B cell (primary cell): ENCODE data around the gene ACTBL2. TPM values are rescaled to one million over a fixed set of nuclear protein-coding genes. Genes with fewer than 3 reads are reported as not detected.
"Not testable (repeated sequence)": the region's sequence is repeated elsewhere in the genome, so short reads cannot be mapped to it uniquely, and the experiment has no call there.

ENCODE experiments used
- ATAC-seq: fragments of 200-7000 bp; cut with Tn5 transposase; one replicate; pipeline ENCODE4 v1.10.0; 2021; ENCODE audit warnings: low read depth, mild to moderate bottlenecking, moderate number of reproducible peaks, moderate library complexity
- CTCF ChIA-PET: fragments of 350-600 bp; sonication (Branson Sonifier 250); formaldehyde crosslinking; loops from one replicate; lab custom pipeline; 2021; ENCODE audit warnings: antibody characterized with exemption, inconsistent platforms; lab: Charles Lee
- POLR2A ChIA-PET: fragments of 350-600 bp; sonication (Branson Sonifier 250); formaldehyde crosslinking; loops from one replicate; lab custom pipeline; 2021; ENCODE audit warnings: antibody characterized with exemption; lab: Charles Lee
- DNase-seq: peaks from one replicate; pipeline ENCODE4 v3.0.0; 2013
- H2AFZ ChIP-seq: 2 replicates; pipeline ENCODE4 v1.6.1; 2012; ENCODE audit warnings: mild to moderate bottlenecking, low read depth, low read length; ENCODE audit not compliant: insufficient read depth, poor library complexity, severe bottlenecking
- H3K27ac ChIP-seq, 2 donors: 1 replicate in 1 of 2; 2 replicates in 1 of 2; pipeline ENCODE4 v1.5.1; 2012 to 2013; ENCODE audit warnings: low read length in 2 of 2, mild to moderate bottlenecking in 2 of 2, moderate library complexity in 1 of 2
- H3K27me3 ChIP-seq, 4 experiments: fragments of 200-600 bp in 1 of 4; sonication (generic) in 1 of 4; replicated peaks in 1 of 4; 1 replicate in 2 of 4; 2 replicates in 2 of 4; pipeline versions ENCODE4 v1.6.1 to v1.7.0; 2013 to 2016; ENCODE audit warnings: low read length in 3 of 4, mild to moderate bottlenecking in 2 of 4, mixed read lengths in 1 of 4, moderate library complexity in 1 of 4; ENCODE audit not compliant: insufficient read depth in 4 of 4, control insufficient read depth in 3 of 4; ENCODE audit errors: control extremely low read depth in 1 of 4
- H3K36me3 ChIP-seq, 2 experiments: replicated peaks in 1 of 2; 1 replicate in 1 of 2; 2 replicates in 1 of 2; pipeline versions ENCODE4 v1.6.1 to v1.7.1; 2013; ENCODE audit warnings: low read length in 1 of 2; ENCODE audit not compliant: insufficient read depth in 2 of 2, control insufficient read depth in 1 of 2; ENCODE audit errors: control extremely low read depth in 1 of 2, extremely low read depth in 1 of 2
- H3K4me1 ChIP-seq, 2 donors: fragments of 200-600 bp in 1 of 2; sonication (generic) in 1 of 2; 1 replicate in 1 of 2; 2 replicates in 1 of 2; pipeline versions ENCODE4 v1.5.1 to v1.6.1; 2013 to 2017; ENCODE audit warnings: low read length in 2 of 2; ENCODE audit not compliant: control insufficient read depth in 2 of 2, insufficient read depth in 2 of 2
- H3K4me2 ChIP-seq: replicated peaks from 2 replicates; pipeline ENCODE3; 2012; ENCODE audit warnings: mild to moderate bottlenecking, low read depth, low read length; ENCODE audit not compliant: poor library complexity, severe bottlenecking
- H3K4me3 ChIP-seq, 5 experiments: fragments of 200-600 bp in 1 of 5; sonication (generic) in 1 of 5; 1 replicate in 3 of 5; 2 replicates in 2 of 5; pipeline versions ENCODE4 v1.5.1 to v1.7.0; 2011 to 2016; ENCODE audit warnings: low read length in 4 of 5, mild to moderate bottlenecking in 4 of 5, low read depth in 2 of 5, control low read depth in 1 of 5, moderate library complexity in 1 of 5; ENCODE audit not compliant: insufficient read depth in 1 of 5; ENCODE audit errors: control extremely low read depth in 1 of 5, extremely low read depth in 1 of 5
- H3K79me2 ChIP-seq: fragments of 200-600 bp; sonication (generic); one replicate; pipeline ENCODE4 v1.6.0; 2016; ENCODE audit warnings: low read length; ENCODE audit not compliant: control insufficient read depth, insufficient read depth
- H3K9ac ChIP-seq: fragments of 200-600 bp; sonication (generic); 2 replicates; pipeline ENCODE4 v1.6.1; 2017; ENCODE audit warnings: mild to moderate bottlenecking, low read length, moderate library complexity
- H3K9me3 ChIP-seq, 3 donors: one replicate each; pipeline versions ENCODE4 v1.6.1 to v1.7.1; 2013; ENCODE audit warnings: low read length in 2 of 3; ENCODE audit not compliant: control insufficient read depth in 2 of 3, insufficient read depth in 1 of 3; ENCODE audit errors: control extremely low read depth in 1 of 3
- H4K20me1 ChIP-seq: 2 replicates; pipeline ENCODE4 v1.6.0; 2012; ENCODE audit warnings: mild to moderate bottlenecking, low read length; ENCODE audit not compliant: insufficient read depth, control insufficient read depth, poor library complexity, severe bottlenecking
- H3K27ac Mint-ChIP-seq: one replicate; pipeline ENCODE4 v1.8.0; 2021; ENCODE audit warnings: mixed read lengths
- H3K27me3 Mint-ChIP-seq: one replicate; pipeline ENCODE4 v1.8.0; 2021; ENCODE audit warnings: mixed read lengths
- H3K4me1 Mint-ChIP-seq: one replicate; pipeline ENCODE4 v1.8.0; 2021; ENCODE audit warnings: mixed read lengths
- H3K4me3 Mint-ChIP-seq: one replicate; pipeline ENCODE4 v1.8.0; 2021; ENCODE audit warnings: mixed read lengths
- H3K9me3 Mint-ChIP-seq: one replicate; pipeline ENCODE4 v1.8.0; 2022; ENCODE audit warnings: mixed read lengths; ENCODE audit not compliant: insufficient read depth
- EZH2 ChIP-seq: IDR thresholded peaks from 2 replicates; pipeline ENCODE4 v1.6.1; 2012; ENCODE audit warnings: borderline replicate concordance, low read depth, mild to moderate bottlenecking, moderate library complexity, low read length; ENCODE audit not compliant: insufficient read depth, poor library complexity, severe bottlenecking
- WGBS: methylation state at CpG from one replicate; pipeline ENCODE4 v1.1.5; 2013; ENCODE audit warnings: missing lambda C conversion rate; ENCODE audit not compliant: insufficient coverage; 5-methylcytosine and 5-hydroxymethylcytosine counted together
- intact Hi-C: fragments of 100-400 bp; cut with micrococcal nuclease; formaldehyde crosslinking; loops from one replicate; pipeline ENCODE4 v1.10.0; 2022
- polyA plus RNA-seq: library from polyadenylated mRNA; depleted of rRNA; stranded (reverse); fragments of >200 nt; gene quantifications from 2 replicates; pipeline ENCODE4 v1.2.3, GENCODE V29; 2012
- total RNA-seq, 2 donors: library from RNA; stranded (reverse); fragments of 120-200 nt in 1 of 2; gene quantifications; 1 replicate in 1 of 2; 2 replicates in 1 of 2; pipeline versions ENCODE4 v1.2.3 to v1.2.4, GENCODE V29; 2013 to 2022
- TF ChIP-seq, protein P1 (sequence below): fragments of 200-600 bp; IDR thresholded peaks from one replicate; pipeline ENCODE4 v1.8.0; 2022; ENCODE audit warnings: antibody characterized with exemption, mild to moderate bottlenecking

ACTBL2 gene
- total and polyA plus RNA-seq, 2 donors (not counting 1 experiment from before 2014, with no cell fraction given) = not detected

DNA sequence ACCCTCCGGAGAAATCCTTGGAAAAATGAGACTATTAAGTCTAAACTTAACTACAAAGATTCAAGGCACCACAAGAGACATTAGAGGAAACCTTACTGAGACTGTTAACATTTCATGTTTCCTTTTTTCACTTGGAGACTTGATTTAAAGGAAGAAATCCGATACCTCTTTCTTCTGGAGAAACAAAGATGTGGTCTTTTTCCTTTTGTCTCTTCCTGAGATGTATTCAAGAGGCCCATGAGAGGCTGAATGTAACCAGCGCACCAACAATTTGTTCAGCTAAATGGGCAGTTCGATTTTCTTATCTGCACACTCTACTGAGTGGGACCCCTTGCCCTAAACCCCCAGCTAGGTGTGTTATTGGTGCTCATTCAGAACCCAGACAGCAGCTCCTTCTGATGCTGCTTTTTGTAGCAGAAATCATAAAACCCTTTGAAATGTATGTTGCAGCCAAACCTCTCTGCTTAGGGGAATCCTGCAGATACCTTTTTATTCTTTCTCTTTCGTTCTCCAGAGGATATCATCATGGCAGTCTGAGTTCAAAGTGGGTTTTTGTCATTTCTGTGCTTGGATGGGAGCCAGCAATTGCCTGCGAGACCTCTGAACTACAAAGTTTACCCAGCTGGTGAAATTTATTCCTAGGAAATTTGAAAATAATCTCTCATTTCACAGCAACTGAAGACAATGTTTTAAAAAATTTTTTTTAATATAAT, 41.9 kb upstream of the ACTBL2 start:
- CTCF ChIA-PET = no interaction called here

DNA sequence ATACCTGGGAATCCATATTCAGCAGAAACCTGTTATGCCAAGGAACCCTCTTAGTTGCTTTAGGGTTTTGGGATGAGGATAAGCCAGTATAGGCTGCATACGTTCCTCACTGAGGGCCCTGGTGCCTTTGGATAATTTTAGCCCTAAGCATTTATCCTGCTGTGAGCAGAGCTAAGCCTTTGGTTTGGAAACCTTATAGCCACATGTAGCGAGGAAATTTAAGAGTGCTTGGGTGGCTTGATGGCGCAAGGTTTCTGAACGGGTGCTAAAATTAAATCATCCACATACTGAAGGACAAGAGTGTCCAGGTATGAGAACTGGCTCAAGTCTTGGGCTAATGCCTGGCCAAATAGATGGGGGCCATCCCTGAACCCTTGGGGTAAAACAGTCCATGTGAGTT, 39.9 kb upstream of the ACTBL2 start:
- H2AFZ ChIP-seq, H3K36me3 ChIP-seq, H3K4me3 ChIP-seq, H3K4me2 ChIP-seq, H3K27me3 Mint-ChIP-seq, H4K20me1 ChIP-seq, POLR2A ChIA-PET, H3K27ac ChIP-seq, intact Hi-C loops, ATAC-seq, H3K27ac Mint-ChIP-seq, H3K4me1 ChIP-seq, H3K79me2 ChIP-seq, H3K9me3 Mint-ChIP-seq, H3K27me3 ChIP-seq, H3K4me1 Mint-ChIP-seq, CTCF ChIA-PET, H3K4me3 Mint-ChIP-seq, H3K9ac ChIP-seq, DNase-seq: not testable (repeated sequence)
- 100% methylated on average over 1 of the region's 4 CpGs for WGBS
- peaks cover 0 to 12% (median 2%) of the 10 kb centered on the region in 3 donors for H3K9me3 ChIP-seq

More for the DNA sequence above, 41.9 kb upstream of the ACTBL2 start:
- Mint-ChIP-seq H3K4me1 (no peaks in the 10 kb centered on the region), H3K27me3 (peaks cover 3% of the 10 kb centered on the region), H3K27ac (no peak overlapping the region), H3K4me3 (no peak overlapping the region), H3K9me3 (peaks cover 3% of the 10 kb centered on the region)
- DNase-seq = no peak
- no peak overlapping the region for H3K4me3 ChIP-seq
- 55% methylated on average over 1 of the region's 6 CpGs for WGBS
- no peaks in the 10 kb centered on the region for H4K20me1 ChIP-seq
- no peaks in the 10 kb centered on the region for H3K4me1 ChIP-seq
- no peak overlapping the region for H3K27ac ChIP-seq
- no peaks in the 10 kb centered on the region for H3K27me3 ChIP-seq
- no peak overlapping the region for H2AFZ ChIP-seq
- no peak overlapping the region for H3K9ac ChIP-seq
- intact Hi-C loops = no loop called here
- ATAC-seq = no peak
- H3K36me3 ChIP-seq = no peaks in the 10 kb centered on the region
- H3K9me3 ChIP-seq = peaks cover 0 to 5% (median 2%) of the 10 kb centered on the region in 3 donors
- no peak for TF ChIP-seq EZH2
- TF ChIP-seq, protein P1, sequence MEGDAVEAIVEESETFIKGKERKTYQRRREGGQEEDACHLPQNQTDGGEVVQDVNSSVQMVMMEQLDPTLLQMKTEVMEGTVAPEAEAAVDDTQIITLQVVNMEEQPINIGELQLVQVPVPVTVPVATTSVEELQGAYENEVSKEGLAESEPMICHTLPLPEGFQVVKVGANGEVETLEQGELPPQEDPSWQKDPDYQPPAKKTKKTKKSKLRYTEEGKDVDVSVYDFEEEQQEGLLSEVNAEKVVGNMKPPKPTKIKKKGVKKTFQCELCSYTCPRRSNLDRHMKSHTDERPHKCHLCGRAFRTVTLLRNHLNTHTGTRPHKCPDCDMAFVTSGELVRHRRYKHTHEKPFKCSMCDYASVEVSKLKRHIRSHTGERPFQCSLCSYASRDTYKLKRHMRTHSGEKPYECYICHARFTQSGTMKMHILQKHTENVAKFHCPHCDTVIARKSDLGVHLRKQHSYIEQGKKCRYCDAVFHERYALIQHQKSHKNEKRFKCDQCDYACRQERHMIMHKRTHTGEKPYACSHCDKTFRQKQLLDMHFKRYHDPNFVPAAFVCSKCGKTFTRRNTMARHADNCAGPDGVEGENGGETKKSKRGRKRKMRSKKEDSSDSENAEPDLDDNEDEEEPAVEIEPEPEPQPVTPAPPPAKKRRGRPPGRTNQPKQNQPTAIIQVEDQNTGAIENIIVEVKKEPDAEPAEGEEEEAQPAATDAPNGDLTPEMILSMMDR = no peak
- H3K79me2 ChIP-seq = no peaks in the 10 kb centered on the region
- no peak overlapping the region for H3K4me2 ChIP-seq
- POLR2A ChIA-PET = no interaction called here

DNA sequence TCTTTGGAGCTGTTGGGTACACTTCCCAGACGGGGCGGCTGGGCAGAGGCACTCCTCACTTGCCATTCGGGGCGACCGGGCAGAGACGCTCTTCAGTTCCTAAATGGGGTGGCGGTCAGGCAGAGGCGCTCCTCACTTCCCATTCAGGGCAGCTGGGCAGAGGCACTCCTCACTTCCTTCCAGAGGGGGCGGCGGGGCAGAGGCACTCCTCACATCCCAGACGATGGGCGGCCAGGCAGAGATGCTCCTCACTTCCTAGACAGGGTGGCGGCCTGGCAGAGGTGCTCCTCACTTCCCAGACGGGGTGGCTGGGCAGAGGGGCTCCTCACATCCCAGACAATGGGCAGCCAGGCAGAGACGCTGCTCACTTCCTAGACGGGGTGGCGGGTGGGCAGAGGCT, 35.8 kb upstream of the ACTBL2 start:
- H4K20me1 ChIP-seq, H3K4me1 Mint-ChIP-seq, H3K4me3 Mint-ChIP-seq, H3K9me3 Mint-ChIP-seq, H3K27me3 ChIP-seq, H3K27me3 Mint-ChIP-seq, DNase-seq, CTCF ChIA-PET, POLR2A ChIA-PET, H3K4me3 ChIP-seq, H3K36me3 ChIP-seq, H3K27ac ChIP-seq, H2AFZ ChIP-seq, H3K4me2 ChIP-seq, H3K4me1 ChIP-seq, intact Hi-C loops, H3K27ac Mint-ChIP-seq, H3K79me2 ChIP-seq, ATAC-seq, H3K9ac ChIP-seq: not testable (repeated sequence)
- peaks cover 0 to 12% (median 2%) of the 10 kb centered on the region in 3 donors for H3K9me3 ChIP-seq
- WGBS = 98% methylated on average over 14 of the region's 17 CpGs
